Measurements from ENCODE around the gene DDX17. TPM values are rescaled to one million over a fixed set of nuclear protein-coding genes. Genes with fewer than 3 reads are reported as not detected.

Gene DDX17
- 530 TPM for total RNA-seq (ENCODE audit: unreplicated experiment)
- long read RNA-seq, partial matches to known transcripts, result 35 of 58 reads
- long read RNA-seq, other reads (novel, unspliced or antisense), result 21 of 58 reads

DNA sequence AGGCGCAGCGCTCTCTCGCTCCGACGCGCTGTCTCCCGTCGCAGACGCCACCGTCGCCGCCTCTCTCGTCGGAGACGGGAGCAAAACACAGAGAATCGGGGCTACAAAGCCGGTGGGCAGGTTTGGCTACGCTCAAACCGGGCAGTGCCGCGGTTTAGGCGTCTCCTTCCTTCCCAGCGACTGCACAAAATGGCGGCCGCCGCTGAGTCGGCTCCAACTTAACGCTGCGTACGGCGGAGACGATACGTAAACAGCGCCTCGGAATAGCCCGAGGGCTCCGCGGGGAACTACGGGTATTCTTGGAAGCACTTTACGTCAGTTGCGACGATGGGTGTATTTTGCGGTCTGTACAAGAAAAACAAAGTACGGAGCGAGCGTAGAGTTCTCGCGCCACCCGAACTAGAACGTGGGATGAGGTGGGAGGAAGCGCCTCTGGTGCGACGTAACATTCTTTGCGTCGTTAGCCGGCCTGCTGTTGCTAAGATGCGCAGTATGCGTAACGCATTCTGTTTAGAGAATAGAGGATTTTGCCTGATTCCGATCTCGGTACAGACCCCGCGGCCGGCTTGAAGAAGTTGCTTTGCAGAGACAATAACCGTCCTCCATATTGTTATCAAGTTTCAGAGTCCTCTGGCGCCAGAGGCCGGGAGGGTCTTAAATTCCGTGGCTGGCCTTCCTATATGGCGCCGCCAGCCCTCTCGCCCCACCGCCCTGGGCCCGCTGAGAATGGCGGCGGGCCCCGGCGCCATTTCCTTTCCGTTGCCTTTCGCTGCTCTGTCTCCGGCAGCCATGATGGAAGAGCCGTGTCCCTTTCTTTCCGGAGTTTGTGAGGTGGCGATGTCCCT lies at the start of gene DDX17:
DDX17 (minus strand) TSS at position 194 of the 845 bp plus-strand sequence.
- H3K36me3 Mint-ChIP-seq (ENCODE audit: unreplicated experiment), result no peaks in the 10 kb centered on the region
- TF ChIP-seq, protein P1, sequence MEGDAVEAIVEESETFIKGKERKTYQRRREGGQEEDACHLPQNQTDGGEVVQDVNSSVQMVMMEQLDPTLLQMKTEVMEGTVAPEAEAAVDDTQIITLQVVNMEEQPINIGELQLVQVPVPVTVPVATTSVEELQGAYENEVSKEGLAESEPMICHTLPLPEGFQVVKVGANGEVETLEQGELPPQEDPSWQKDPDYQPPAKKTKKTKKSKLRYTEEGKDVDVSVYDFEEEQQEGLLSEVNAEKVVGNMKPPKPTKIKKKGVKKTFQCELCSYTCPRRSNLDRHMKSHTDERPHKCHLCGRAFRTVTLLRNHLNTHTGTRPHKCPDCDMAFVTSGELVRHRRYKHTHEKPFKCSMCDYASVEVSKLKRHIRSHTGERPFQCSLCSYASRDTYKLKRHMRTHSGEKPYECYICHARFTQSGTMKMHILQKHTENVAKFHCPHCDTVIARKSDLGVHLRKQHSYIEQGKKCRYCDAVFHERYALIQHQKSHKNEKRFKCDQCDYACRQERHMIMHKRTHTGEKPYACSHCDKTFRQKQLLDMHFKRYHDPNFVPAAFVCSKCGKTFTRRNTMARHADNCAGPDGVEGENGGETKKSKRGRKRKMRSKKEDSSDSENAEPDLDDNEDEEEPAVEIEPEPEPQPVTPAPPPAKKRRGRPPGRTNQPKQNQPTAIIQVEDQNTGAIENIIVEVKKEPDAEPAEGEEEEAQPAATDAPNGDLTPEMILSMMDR (IDR thresholded peaks at IDR 0.05; ENCODE audit: partially characterized antibody, unreplicated experiment), result no peak
- DNase-seq, result peak; percentile 89
- peaks cover 16% of the 10 kb centered on the region for H3K4me1 Mint-ChIP-seq (ENCODE audit: low read depth, unreplicated experiment)
- H3K27me3 Mint-ChIP-seq (ENCODE audit: unreplicated experiment), result peaks cover 6% of the 10 kb centered on the region
- H3K4me3 Mint-ChIP-seq (ENCODE audit: unreplicated experiment), result peak within 1 kb of the TSS; percentile 95
- peak within 1 kb of the TSS; percentile 100 for H3K27ac Mint-ChIP-seq (ENCODE audit: unreplicated experiment)
- peaks cover 15% of the 10 kb centered on the region for H3K9me3 Mint-ChIP-seq (ENCODE audit: unreplicated experiment)

DNA sequence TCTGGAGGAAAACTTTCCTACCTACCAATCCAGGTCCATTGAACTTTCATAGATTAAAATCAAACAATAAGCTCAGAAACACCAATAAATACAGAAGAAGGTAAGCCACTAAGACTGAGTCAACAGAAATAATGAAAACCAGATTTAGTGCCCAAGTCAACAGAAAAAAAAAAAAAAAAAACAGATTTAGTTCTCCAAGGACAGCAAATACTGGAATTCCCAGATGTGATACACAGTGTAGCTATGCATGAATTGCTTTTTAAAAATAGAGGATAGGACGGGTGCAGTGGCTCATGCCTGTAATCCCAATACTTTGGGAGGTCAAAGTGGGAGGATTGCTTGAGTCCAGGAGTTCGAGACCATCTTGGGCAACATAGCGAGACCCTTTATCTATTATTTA lies 48.2 kb upstream of the DDX17 start:
- no peak for DNase-seq
- no peak overlapping the region for H3K27ac Mint-ChIP-seq (ENCODE audit: unreplicated experiment)
- H3K27me3 Mint-ChIP-seq (ENCODE audit: unreplicated experiment), result no peaks in the 10 kb centered on the region
- no peaks in the 10 kb centered on the region for H3K36me3 Mint-ChIP-seq (ENCODE audit: unreplicated experiment)
- H3K4me3 Mint-ChIP-seq (ENCODE audit: unreplicated experiment), result no peak overlapping the region
- TF ChIP-seq, protein P1 (IDR thresholded peaks at IDR 0.05; ENCODE audit: partially characterized antibody, unreplicated experiment), result no peak
- H3K9me3 Mint-ChIP-seq (ENCODE audit: unreplicated experiment), result no peaks in the 10 kb centered on the region
- no peaks in the 10 kb centered on the region for H3K4me1 Mint-ChIP-seq (ENCODE audit: low read depth, unreplicated experiment)

DNA sequence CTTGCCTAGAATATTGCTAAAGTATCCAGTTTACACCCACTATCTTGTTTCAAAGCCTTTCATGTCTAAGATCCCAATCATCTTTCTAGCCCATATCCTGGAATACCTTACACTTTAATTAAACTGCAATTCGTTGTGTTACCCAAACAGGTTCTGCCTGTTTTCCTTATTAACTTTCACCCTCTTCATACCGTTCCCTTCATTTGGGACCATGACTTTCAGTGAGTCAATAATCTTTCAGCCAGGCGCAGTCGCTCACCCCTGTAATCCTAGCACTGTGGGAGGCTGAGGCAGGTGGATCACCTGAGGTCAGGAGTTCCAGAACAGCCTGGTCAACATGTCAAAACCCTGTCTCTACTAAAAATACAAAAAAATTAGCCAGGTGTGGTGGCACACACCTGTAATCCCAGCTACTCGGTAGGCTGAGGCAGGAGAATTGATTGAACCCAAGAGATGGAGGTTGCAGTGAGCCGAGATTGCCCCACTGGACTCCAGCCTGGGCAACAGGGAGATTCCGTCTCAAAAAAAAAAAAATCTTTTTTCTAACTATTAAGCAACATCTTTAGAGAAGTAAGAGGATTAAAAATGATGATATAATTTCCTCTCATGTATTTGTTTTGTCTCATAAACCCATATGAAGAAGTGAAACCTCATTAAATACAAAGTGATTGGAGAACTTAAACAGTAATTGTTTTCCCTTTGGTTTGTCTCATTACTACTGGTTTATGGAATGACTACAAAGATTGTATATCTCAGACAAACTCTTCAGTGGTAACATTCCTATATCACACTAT lies 43.2 kb upstream of the DDX17 start:
- TF ChIP-seq, protein P1 (IDR thresholded peaks at IDR 0.05; ENCODE audit: partially characterized antibody, unreplicated experiment), result no peak
- DNase-seq, result no peak
- Mint-ChIP-seq H3K4me3 (ENCODE audit: unreplicated experiment) (no peak overlapping the region), H3K4me1 (ENCODE audit: low read depth, unreplicated experiment) (no peaks in the 10 kb centered on the region), H3K36me3 (ENCODE audit: unreplicated experiment) (peaks cover 2% of the 10 kb centered on the region), H3K27ac (ENCODE audit: unreplicated experiment) (no peak overlapping the region), H3K9me3 (ENCODE audit: unreplicated experiment) (no peaks in the 10 kb centered on the region), H3K27me3 (ENCODE audit: unreplicated experiment) (no peaks in the 10 kb centered on the region)

DNA sequence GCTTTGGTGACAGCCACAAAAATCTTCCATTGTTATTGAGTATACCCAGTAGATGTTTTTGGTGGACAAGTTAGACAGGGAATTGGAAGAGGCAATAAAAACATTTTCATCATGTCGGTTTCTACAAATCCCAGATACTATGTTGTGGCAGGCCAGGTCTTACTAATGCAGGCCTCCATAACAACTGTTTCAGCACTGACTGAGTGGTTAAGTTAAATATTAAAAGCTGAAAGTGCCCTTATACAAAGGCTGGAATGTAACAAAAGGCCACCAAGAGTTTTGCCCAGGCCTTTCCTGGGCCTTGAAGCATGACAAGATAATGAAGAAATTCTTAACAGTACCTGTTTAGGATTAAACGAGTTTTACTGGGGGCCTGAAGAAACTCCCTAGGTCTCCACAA lies 34.6 kb upstream of the DDX17 start:
- H3K27me3 Mint-ChIP-seq (ENCODE audit: unreplicated experiment), result no peaks in the 10 kb centered on the region
- H3K27ac Mint-ChIP-seq (ENCODE audit: unreplicated experiment), result no peak overlapping the region
- no peaks in the 10 kb centered on the region for H3K9me3 Mint-ChIP-seq (ENCODE audit: unreplicated experiment)
- no peak for DNase-seq
- TF ChIP-seq, protein P1 (IDR thresholded peaks at IDR 0.05; ENCODE audit: partially characterized antibody, unreplicated experiment), result no peak
- H3K36me3 Mint-ChIP-seq (ENCODE audit: unreplicated experiment), result peaks cover 22% of the 10 kb centered on the region
- H3K4me3 Mint-ChIP-seq (ENCODE audit: unreplicated experiment), result no peak overlapping the region
- H3K4me1 Mint-ChIP-seq (ENCODE audit: low read depth, unreplicated experiment), result no peaks in the 10 kb centered on the region

Data from glutamatergic neuron (in vitro differentiated cells).